HG03159 (cell line): Measurements from ENCODE around the gene RAD9A.
"Not testable (repeated sequence)": the region's sequence is repeated elsewhere in the genome, so short reads cannot be mapped to it uniquely, and the experiment has no call there.

Experiments used
- ATAC-seq: cut with Tn5 transposase; IDR thresholded peaks from one replicate; pipeline ENCODE4 v1.9.1; 2021; ENCODE audit warnings: mild to moderate bottlenecking, moderate library complexity; ENCODE audit not compliant: unreplicated experiment

The RAD9A gene

GRCh38 chr11:67395555-67396258 lies 3.9 kb downstream of the RAD9A start:
- ATAC-seq, result no peak

DNA sequence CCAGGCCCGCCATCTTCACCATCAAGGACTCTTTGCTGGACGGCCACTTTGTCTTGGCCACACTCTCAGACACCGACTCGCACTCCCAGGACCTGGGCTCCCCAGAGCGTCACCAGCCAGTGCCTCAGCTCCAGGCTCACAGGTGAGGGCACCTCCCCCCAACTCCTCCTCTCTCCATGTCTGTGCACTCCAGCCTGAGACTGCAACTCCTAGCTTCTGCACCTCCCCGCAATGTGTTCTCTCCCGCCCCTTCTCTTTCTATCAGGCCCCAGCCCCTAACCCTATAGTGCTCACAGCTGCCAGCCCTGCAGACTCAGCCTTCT lies 4.4 kb downstream of the RAD9A start:
- no peak for ATAC-seq

- ATAC-seq, result no peak
Observed at GRCh38 chr11:67396587-67397389, 5.0 kb downstream of the RAD9A start.

- no peak for ATAC-seq
Observed at GRCh38 chr11:67397536-67397935, 5.8 kb downstream of the RAD9A start.

DNA sequence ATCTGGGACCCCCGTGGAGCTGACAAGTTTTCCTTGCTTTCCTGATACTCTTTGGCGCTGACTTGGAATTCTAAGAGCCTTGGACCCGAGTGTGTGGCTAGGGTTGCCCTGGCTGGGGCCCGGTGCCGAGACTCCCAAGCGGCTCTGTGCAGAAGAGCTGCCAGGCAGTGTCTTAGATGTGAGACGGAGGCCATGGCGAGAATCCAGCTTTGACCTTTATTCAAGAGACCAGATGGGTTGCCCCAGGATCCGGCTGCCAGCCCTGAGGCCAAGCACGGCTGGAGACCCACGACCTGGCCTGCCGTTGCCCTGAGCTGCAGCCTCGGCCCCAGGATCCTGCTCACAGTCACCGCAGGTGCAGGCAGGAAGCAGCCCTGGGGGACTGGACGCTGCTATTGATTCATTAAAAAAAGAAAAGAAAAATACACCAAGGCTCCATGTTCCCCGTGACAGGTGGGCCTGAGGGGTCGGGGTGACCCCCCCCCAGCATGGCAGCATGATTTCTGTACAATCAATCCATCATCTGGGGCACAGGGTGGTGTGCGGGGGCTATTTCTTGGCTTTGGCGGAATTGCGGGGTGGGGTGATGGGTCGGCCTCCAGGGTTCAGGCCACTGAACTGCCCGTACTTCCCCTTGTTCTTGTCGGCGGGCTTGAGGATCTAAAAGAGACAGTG lies 6.3 kb downstream of the RAD9A start:
- no peak for ATAC-seq

- ATAC-seq, result no peak
Observed at GRCh38 chr11:67398661-67399563, 7.1 kb downstream of the RAD9A start.

GRCh38 chr11:67400251-67400941 lies 8.6 kb downstream of the RAD9A start:
- ATAC-seq, result no peak

DNA sequence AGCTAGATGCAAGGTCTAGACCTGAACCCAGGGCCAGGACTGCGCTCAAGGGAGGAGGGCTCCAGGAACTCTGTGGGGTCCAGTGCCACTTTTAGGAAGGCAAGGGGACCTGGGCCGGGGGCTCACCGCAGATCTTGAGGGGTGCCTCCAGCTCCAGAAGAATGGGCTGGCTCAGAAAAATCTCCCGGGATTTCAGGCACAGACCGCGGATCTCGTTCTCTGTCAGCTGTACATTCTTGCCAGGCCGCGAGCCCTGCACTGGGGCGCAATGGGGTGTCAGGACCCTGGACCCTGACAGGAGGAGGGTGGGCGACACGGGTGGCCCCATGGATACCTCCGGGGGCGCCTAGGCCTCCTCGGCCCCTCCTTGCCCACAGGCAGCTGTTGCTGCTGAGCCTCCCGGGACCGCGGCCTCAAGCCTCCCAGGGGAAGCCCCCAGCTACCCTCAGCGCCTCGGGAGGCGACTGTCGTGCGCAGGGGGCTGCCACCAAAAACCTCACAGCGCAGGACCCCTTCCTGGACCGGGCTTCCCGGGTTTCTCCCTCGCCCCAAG lies 9.2 kb downstream of the RAD9A start:
- ATAC-seq, result peak; percentile 1

- ATAC-seq, result peak; percentile 57
Observed at GRCh38 chr11:67401495-67402191, 9.9 kb downstream of the RAD9A start, which contains the start of gene PPP1CA. Gene PPP1CA, minus strand, starts transcription at chr11:67401858. Its CDS starts 76 bp downstream, at chr11:67401782.

DNA sequence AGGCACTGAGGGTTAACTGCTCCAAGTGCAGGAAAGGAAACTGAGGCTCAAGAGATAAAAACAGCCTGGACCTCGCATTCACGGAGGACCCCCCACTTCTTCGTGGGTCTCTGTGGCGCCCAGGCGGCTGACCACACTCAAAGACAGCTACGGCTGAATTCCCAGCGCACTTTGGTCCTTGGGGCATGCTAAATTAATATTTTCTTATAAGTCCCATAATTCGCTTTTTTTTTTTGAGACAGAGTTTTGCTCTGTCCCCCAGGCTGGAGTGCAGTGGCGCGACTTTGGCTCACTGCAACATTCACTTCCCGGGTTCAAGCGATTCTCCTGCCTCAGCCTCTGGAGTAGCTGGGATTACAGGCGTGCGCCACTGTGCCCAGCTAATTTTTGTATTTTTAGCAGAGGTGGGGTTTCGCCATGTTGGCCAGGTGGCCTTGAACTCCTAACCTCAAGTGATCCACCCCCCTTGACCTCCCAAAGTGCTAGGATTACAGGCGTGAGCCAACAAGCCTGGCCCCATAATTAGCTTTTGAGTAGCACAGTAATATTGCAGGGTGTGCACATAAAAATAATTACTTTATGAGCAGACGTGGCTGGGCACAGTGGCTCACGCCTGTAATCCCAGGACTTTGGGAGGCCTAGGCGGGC lies 10.5 kb downstream of the RAD9A start:
- ATAC-seq, result not testable (repeated sequence)

DNA sequence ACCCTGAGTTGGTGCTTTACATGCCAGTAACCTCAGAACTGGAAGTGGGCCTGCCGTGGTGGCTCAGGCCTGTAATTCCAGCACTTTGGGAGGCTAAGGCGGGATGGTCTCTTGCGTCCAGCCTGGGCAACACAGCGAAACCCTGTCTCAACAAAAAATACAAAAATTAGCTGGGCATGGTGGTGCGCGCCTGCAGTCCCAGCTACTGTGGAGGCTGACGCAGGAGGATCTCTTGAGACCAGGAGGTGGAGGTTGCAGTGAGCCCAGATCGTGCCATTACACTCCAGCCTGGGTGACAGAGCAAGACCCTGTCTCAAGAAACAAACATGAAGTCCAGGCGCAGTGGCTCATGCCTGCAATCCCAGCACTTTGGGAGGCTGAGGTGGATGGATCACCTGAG lies 11.3 kb downstream of the RAD9A start:
- not testable (repeated sequence) for ATAC-seq

DNA sequence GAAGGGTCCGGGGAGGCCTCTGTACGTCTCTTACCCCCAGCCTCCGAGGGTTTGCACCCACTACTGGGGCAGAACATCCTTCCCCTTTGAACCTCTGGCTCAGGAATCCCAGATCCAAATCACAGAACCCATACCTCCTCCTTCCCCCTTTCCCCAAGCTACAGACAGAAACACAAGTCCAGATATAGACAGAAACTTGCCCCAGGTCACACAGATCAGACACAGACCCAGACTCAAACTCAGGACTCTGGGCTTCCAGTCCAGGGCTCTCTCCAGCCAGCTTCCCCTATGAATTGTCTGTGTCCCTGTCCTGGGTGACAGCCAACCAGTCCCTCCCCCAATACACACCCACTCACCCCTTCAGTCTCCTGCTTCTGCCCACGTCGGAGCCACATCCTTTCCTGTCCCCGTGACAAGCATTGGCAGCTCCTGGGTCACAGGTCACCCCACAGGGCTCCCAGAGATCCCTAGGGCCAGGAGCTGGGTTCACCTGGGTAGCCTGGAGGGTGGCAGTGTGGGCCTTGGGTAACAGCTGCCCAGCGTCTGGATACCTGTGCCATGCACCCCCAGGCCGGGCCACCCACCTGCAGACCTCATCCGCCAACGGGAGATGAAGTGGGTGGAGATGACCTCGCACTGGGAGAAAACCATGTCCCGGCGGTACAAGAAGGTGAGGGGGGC lies 12.9 kb downstream of the RAD9A start:
- no peak for ATAC-seq

- no peak for ATAC-seq
Observed at GRCh38 chr11:67405196-67405567, 13.4 kb downstream of the RAD9A start.

DNA sequence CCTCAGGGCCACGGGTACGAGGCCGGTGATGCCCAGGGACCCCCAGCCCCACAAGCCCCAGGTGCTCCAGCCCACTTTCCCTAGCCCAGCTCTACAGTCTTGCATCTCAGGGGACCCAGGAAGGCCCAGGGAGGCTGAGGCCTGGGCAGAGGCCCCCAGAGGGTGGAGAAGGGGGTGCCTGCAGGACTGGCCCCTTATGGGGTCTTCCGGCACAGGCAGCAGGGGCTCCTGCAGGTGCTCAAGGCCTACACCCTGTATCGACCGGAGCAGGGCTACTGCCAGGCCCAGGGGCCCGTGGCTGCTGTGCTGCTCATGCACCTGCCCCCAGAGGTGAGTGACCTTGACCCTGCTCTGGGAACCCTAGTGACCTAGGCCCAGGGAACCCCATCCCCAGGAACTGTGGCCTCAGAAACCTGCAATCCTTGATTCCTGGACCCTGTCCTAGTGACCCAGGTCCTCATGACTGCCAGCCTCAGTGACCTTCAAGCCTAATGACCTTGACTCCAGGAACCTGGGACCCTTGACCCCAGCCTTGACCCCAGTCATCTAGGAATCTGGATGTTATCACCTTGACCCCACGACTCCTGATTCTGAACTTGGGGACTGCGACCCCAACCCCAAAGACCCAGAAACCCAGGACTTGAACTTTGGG lies 14.0 kb downstream of the RAD9A start:
- ATAC-seq, result no peak

- ATAC-seq, result no peak
Observed at GRCh38 chr11:67406420-67406968, 14.7 kb downstream of the RAD9A start.

DNA sequence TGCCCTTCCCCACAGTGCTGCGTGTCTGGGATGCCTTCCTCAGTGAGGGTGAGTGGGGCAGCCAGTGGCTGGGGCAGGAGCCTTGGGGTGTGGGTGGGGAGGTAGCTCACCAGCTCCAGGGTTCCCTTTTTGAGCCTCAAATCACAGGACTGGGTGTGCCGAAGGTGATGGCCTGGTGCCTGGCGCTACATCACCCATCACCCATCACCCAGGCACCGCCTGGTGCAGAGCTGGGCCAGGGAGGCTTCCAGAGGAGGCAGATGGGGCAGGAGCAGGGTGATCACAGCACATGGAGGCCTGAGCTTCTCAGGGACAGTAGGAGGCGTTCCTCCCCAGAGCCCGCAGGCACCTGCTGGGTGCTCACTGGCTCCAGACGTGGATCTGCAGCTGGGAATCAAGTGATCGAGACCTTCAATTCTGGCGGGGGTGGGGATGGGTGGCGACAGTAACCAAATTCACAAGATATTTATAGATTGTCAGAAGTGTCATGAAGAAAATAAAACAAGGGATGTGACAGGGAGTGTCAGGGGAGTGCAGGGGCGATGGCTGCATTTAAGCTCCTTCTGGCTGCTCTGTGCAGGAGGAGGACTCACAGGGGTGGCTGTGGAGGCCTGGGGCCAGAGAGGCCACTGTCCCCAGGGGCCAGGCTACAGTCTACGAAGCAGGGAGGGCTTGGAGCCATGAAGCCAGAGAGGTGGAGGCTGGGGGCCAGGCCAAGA lies 15.3 kb downstream of the RAD9A start:
- ATAC-seq, result no peak

DNA sequence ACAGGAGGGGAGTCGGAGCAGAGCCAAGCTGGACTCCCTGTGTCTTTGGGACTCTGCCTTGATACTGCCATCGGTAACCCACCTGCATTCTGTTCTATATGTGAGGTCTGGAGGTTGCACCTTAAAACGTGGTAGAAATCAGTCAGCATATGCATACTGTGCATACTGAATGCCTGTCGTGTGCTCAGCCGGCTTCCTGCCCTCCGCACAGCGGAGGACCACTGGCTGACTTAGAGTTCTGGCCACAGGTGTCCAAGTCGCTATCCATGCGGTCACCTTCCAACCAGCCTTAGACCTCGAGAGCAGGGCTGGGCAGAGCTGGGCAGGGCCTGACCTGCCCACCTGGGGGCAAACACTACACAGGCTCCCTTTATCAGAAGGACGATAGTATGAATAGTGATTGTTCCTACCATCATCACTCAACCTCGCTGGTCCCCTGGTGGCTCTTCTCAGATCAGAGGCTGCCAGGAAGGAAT lies 15.9 kb downstream of the RAD9A start:
- no peak for ATAC-seq
